Breast epithelium (tissue), 4 donors: ENCODE data around the gene USF1. TPM values are rescaled to one million over a fixed set of nuclear protein-coding genes. Genes with fewer than 3 reads are reported as not detected.
"Not testable (repeated sequence)": the region's sequence is repeated elsewhere in the genome, so short reads cannot be mapped to it uniquely, and the experiment has no call there.

Experiments used
- DNase-seq, 2 donors: peaks; one replicate each; pipeline ENCODE4 v3.0.0-alpha.2; 2019; ENCODE audit warnings: low spot score in 2 of 2
- H3K27ac ChIP-seq, 2 donors: fragments of 200-600 bp; sonication (generic) in 1 of 2; one replicate each; pipeline ENCODE4 v1.5.1; 2016 to 2019; ENCODE audit warnings: mild to moderate bottlenecking in 1 of 2
- H3K27me3 ChIP-seq, 2 donors: fragments of 200-600 bp; sonication (generic) in 1 of 2; one replicate each; pipeline versions ENCODE4 v1.5.1 to v1.6.0; 2017 to 2019; ENCODE audit warnings: control low read depth in 1 of 2, mild to moderate bottlenecking in 1 of 2
- H3K36me3 ChIP-seq: fragments of 200-600 bp; one replicate; pipeline ENCODE4 v1.5.1; 2019
- H3K4me1 ChIP-seq, 2 donors: fragments of 200-600 bp; sonication (generic); one replicate each; pipeline ENCODE4 v1.5.1; 2016 to 2019; ENCODE audit warnings: control low read depth in 1 of 2
- H3K4me3 ChIP-seq, 3 donors: fragments of 200-600 bp; sonication (generic); 1 replicate in 2 of 3; 2 replicates in 1 of 3; pipeline ENCODE4 v1.5.1; 2016 to 2019; ENCODE audit warnings: mild to moderate bottlenecking in 3 of 3, moderate library complexity in 2 of 3
- H3K9me3 ChIP-seq, 2 donors: fragments of 200-600 bp; sonication (generic) in 1 of 2; one replicate each; pipeline ENCODE4 v1.5.1; 2016 to 2019; ENCODE audit warnings: control low read depth in 1 of 2
- CTCF ChIP-seq, 3 donors: fragments of 450-650 bp; IDR thresholded peaks; one replicate each; pipeline ENCODE4 v1.5.1; 2016 to 2017; ENCODE audit warnings: antibody characterized with exemption in 3 of 3, mild to moderate bottlenecking in 3 of 3, moderate library complexity in 3 of 3
- POLR2A ChIP-seq: fragments of 450-650 bp; IDR thresholded peaks from one replicate; pipeline ENCODE4 v1.6.1; 2016; ENCODE audit warnings: antibody characterized with exemption, mild to moderate bottlenecking, moderate library complexity
- POLR2AphosphoS5 ChIP-seq, 3 donors: sonication (generic); formaldehyde crosslinking; IDR thresholded peaks; one replicate each; pipeline ENCODE4 v1.6.1; 2017; ENCODE audit warnings: antibody characterized with exemption in 3 of 3
- intact Hi-C: fragments of 100-400 bp; cut with DNase I; formaldehyde crosslinking; loops from one replicate; pipeline ENCODE4 v1.15.1; 2023; ENCODE audit warnings: low total_unique reads
- total RNA-seq, 3 donors: library from RNA; depleted of rRNA; stranded (reverse); fragments of >200 nt; gene quantifications; one replicate each; pipeline ENCODE4 v1.1.0, GENCODE V29; 2016

The USF1 gene
- total RNA-seq, 3 donors from 2014 or later = 64.5 to 70.8 (median 64.6) TPM

- peaks cover 0 to 21% of the 10 kb centered on the region in 2 donors for H3K4me1 ChIP-seq
- peak overlapping the region; percentile 36 to 88 for H3K27ac ChIP-seq
- no peaks in the 10 kb centered on the region for H3K27me3 ChIP-seq
- no peaks in the 10 kb centered on the region for H3K9me3 ChIP-seq
- intact Hi-C loops = no loop called here
- no peak for TF ChIP-seq CTCF (IDR thresholded peaks at IDR 0.05)
- TF ChIP-seq POLR2A = no peak
- TF ChIP-seq POLR2AphosphoS5 (IDR thresholded peaks at IDR 0.05) = no peak
- H3K4me3 ChIP-seq = no peak overlapping the region
- no peak for DNase-seq
- no peaks in the 10 kb centered on the region for H3K36me3 ChIP-seq
These were observed 27.8 kb downstream of the USF1 start for GRCh38 chr1:161017756-161018630.

GRCh38 chr1:161017181-161017580, 28.6 kb downstream of the USF1 start:
- peaks cover 0 to 22% of the 10 kb centered on the region in 2 donors for H3K4me1 ChIP-seq
- intact Hi-C loops, H3K4me3 ChIP-seq, H3K36me3 ChIP-seq, H3K9me3 ChIP-seq, DNase-seq, H3K27me3 ChIP-seq: not testable (repeated sequence)
- H3K27ac ChIP-seq = peak overlapping the region; percentile 36 to 88

GRCh38 chr1:161016683-161017082, 29.1 kb downstream of the USF1 start:
- H3K9me3 ChIP-seq, DNase-seq, H3K27me3 ChIP-seq, H3K36me3 ChIP-seq, H3K4me3 ChIP-seq, intact Hi-C loops: not testable (repeated sequence)
- Histone ChIP-seq H3K4me1 (peaks cover 0 to 22% of the 10 kb centered on the region in 2 donors), H3K27ac (peak overlapping the region; percentile 13 to 88)

- TF ChIP-seq POLR2A = no peak
- peak in 1 of 3 donors; percentile 9 for TF ChIP-seq CTCF (IDR thresholded peaks at IDR 0.05)
- peak; percentile 78 to 90 (median 81) for TF ChIP-seq POLR2AphosphoS5 (IDR thresholded peaks at IDR 0.05)
- Histone ChIP-seq H3K4me1 (peaks cover 0 to 16% of the 10 kb centered on the region in 2 donors), H3K9me3 (no peaks in the 10 kb centered on the region), H3K4me3 (peak overlapping the region in 2 of 3 donors; percentile 30 to 46), H3K36me3 (no peaks in the 10 kb centered on the region), H3K27ac (peak overlapping the region; percentile 88 to 92), H3K27me3 (no peaks in the 10 kb centered on the region)
- peak; percentile 89 to 93 for DNase-seq
- intact Hi-C loops = no loop called here
These were observed 32.1 kb downstream of the USF1 start for GRCh38 chr1:161013488-161014230.

- no peak for DNase-seq
- Histone ChIP-seq H3K9me3 (no peaks in the 10 kb centered on the region), H3K27ac (peak overlapping the region; percentile 88 to 92), H3K36me3 (no peaks in the 10 kb centered on the region), H3K27me3 (no peaks in the 10 kb centered on the region), H3K4me1 (peaks cover 0 to 10% of the 10 kb centered on the region in 2 donors), H3K4me3 (peak overlapping the region in 2 of 3 donors; percentile 30 to 46)
- intact Hi-C loops = no loop called here
- TF ChIP-seq POLR2AphosphoS5 (IDR thresholded peaks at IDR 0.05) (no peak), CTCF (IDR thresholded peaks at IDR 0.05) (no peak), POLR2A (no peak)
These were observed 32.7 kb downstream of the USF1 start for GRCh38 chr1:161013131-161013487.

- Histone ChIP-seq H3K27ac (peak overlapping the region; percentile 88 to 92), H3K4me3 (no peak overlapping the region), H3K4me1 (peaks cover 0 to 6% of the 10 kb centered on the region in 2 donors), H3K27me3 (no peaks in the 10 kb centered on the region), H3K9me3 (no peaks in the 10 kb centered on the region), H3K36me3 (no peaks in the 10 kb centered on the region)
- no peak for DNase-seq
- TF ChIP-seq POLR2AphosphoS5 (IDR thresholded peaks at IDR 0.05) (no peak), POLR2A (no peak)
- intact Hi-C loops = no loop called here
These were observed 33.4 kb downstream of the USF1 start for GRCh38 chr1:161012420-161012819.
